Stimulated activated CD8-positive, alpha-beta memory T cell treated with anti-CD3 and anti-CD28 coated beads, Interleukin-2, amount 100 ng/mL, for 1 hour (primary cell): ENCODE measurements around the gene UCK2.

ENCODE experiments used
- DNase-seq, 2 donors: peaks; one replicate each; pipeline ENCODE4 v3.0.0-alpha.2; 2020; ENCODE audit warnings: low read depth in 2 of 2

The UCK2 gene

DNA sequence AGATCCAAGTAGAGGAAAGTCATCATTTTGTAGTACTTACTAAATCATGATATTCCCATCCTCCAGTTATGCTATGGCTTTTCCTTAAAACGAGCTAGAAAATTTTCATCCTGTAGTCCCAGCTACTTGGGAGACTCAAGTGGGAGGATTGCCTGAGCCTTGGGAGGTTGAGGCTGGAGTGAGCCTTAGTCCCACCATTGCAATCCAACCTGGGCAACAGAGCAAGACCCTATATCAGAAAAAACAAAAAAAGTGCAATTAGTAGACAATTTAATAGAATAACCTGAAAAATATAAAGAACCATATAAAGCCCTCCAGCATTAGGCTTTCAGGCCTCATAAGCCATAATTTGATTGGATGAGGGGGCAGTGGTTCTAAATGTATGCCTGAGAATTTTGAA lies 6.8 kb downstream of the UCK2 start:
- no peak for DNase-seq

DNA sequence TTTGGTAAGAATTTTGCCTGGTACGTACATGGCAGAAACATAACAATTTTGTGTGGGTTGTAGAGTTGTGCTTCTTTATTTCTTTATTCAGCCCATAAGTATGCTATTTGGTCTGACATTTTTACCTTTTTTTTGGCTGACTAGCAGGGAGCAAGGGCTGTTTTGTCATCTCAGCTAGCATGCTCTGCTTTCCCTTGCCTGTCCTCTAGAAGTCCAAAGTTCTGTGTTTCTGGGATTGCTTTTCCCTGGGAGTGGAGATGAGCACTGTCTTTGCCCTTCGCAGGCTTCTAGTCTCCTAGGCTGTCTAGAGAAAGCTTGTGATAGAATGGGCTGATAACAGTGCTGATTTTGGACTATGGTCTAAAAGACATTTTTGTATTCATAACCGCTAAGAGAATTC lies 7.5 kb downstream of the UCK2 start:
- no peak for DNase-seq

DNA sequence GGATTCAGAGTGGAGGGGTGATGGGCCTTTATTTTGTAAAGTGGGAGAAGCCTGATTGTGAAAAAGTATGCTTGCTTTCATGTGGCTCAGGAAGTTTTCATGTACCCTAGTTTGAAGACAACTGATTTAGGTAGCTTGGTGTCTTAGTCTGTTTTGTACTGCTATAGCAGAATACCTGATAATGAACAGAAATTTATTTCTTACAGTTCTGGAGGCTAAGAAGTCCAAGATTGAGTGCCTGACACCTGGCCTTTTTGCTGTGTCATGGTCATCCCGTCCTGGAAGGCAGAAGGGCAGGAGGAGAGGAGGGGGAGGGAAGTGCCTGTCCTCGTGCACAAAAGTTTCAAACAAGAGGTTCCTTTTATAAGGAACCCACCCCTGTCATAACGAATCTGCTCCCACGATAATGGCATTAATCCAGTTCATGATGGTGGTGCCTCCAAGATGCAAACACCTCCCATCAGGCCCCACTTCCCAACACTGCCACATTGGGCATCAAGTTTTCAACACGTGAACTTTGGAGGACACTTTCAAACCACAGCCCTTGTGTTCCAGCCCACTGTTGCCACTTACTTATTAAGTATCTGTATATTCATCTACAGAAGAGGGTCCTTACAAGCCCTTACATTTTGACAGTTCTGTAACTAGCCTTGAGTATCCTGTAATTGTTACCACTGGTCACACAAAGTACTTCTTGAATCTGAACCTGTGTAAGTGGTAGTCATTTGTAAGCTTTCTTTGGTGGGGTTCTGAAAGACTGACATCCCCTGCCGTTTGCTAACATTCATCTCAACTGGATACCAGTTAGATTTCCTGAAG lies 9.5 kb downstream of the UCK2 start:
- no peak for DNase-seq

DNA sequence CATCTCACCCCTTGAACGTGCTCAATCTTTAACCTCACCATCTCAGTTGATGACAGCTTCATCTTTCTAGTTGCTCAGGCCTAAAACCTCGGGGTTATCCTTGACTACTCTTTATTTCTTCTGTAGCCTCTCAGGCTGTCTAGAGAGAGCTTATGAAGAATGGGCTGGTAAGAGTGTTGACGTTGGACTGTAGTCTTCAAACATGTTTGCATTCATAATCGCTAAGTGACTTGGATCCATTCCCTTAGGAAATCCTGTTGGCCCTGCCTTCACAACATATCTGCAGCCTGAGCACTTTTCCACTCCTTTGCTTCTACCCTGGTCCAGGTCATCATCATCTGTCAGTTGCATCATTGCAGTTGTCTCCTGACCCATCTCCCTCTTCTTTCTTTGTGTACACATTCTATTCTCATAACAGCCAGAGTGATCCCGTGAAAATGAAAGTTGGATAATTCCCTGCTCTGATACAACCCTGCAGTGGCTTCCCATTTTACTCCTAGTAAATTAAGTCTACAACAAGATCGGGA lies 10.5 kb downstream of the UCK2 start:
- DNase-seq, result no peak

DNA sequence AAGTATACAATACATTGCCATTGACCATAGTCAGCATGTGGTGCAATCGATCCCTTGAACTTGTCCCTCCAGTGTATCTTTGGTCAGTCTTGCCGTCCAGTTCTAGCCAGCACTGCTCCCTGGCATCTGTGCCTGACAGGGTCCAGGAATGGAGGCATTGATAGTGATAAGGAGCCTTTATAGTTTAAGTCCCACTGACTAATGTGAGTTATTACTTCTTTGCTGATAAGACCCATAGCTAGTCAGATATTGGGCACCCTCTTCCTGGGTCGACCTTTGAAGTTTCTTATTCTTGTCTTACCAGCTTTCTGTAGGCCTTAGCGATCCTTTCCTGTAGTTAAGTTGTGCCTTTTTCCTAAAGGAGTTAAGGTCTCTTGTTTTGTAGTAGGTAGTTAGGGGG lies 13.0 kb downstream of the UCK2 start:
- no peak for DNase-seq

DNA sequence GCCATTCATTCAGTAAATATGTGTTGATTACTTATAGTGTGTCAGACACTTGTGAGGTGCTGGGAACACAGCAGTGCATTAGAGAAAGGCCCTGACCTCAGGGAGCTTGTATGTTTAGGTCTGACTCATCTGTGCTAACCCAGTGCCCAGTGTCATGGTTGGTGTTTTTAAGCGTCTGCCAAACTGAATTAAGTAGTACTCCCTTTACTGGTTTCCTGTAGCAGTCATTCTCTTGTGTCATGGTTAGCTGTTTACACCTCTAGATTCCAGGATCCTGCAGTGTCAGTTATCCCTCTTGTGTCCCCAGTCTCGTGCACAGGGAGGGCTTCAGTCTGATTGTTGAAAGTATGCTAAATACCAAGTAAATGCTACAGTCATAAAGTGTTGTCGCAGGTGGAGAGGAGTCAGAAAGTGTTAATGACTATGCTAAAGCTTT lies 14.2 kb downstream of the UCK2 start:
- DNase-seq, result no peak

DNA sequence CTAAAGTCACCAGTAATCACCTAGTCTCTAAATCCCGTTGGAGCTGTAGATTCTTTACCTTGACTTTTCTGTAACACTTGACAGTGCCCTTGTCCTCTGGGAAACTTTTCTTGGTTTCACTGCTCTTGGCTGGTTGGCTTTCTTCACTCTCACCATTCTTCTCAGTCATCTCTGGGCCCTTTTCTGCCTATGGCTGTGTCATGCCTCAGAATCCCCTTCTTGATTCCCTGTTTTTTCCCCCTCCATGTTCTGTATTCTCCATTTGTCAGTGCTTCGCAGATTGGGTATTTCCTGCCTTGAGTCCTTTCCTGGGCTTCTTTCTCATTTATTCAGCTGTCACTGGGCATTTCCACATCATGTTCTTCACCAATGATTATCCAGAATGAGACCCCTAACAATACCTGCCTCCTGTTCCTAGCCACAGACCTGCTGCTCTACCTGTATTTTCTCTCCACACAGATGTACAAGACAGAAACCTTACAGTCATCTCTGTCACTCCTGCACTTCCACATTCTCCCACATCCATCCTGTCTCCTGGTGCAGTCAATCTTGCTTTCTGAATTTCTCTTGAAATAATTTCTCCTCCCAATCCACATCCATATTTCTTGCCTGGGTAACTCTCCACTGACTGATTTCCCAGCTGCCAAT lies 14.7 kb downstream of the UCK2 start:
- no peak for DNase-seq

DNA sequence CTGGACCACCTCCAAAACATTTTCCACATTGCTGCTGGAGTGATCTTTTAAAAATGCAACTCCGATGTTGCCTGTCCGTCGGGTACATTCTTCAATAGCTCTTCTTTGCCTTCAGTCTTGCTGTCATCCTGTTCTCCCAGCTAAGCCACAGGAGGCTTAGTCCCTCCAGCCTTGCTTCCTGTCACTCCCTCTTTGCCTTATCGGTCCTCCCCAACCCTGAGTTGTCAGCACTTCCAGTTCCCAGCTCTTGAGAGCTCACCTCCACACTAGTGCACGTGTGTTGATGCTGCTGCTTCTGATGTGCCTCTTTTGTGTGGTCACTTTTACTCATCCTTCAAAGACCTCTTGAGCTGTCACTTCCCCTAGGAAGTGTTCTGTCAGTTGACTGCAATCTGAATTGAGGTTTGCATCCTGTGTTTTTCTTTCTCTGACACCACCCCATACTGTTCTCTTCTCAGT lies 15.3 kb downstream of the UCK2 start:
- no peak for DNase-seq

DNA sequence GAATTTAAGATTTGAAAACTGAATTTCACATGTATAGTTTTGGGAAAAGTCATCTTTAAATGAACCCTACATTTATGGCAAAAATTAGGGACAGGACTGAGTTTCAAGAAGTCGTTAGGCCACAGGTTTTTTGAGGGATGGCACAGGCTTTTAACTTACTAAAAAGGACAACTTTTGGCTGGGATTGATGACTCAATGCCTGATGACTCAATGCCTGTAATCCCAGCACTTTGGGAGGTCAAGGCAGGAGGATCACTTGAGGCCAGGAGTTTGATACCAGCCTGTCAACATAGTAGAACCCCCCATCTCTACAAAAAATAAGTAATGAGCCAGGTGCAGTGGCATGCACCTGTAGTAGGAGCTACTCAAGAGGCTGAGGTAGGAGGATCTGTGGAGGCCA lies 15.9 kb downstream of the UCK2 start:
- no peak for DNase-seq

DNA sequence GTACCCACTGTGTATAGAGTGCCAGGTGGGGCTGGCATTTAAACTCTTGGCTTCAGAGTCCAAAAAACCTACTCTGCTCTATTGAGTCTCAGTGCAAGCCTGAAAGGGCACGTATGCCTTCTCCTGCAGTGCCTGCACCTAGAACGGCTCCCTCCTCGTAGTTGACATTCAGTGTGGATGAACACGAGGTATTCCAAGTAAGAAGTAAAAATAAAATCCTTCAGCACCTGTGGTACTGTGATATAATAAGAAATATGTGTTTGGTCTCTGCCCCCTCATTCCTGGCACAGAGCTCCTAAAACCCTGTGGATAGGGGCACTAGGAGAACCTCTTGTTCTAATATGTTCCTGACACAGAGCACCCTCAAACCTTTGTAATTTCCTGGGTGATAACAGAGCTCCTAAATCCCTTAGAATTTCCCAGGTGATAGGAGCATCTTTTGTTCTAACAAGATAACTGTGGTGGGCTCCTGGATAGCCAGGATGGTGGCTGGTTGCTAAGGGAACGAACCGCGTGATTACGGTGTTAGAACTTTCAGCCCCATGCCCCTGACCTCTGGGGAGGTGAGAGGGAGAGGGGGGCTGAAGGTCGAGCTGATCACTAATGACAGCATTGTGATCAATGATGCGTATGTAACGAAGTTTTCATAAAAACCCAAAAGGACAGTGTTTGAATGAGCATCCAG lies 16.8 kb downstream of the UCK2 start:
- no peak for DNase-seq

DNA sequence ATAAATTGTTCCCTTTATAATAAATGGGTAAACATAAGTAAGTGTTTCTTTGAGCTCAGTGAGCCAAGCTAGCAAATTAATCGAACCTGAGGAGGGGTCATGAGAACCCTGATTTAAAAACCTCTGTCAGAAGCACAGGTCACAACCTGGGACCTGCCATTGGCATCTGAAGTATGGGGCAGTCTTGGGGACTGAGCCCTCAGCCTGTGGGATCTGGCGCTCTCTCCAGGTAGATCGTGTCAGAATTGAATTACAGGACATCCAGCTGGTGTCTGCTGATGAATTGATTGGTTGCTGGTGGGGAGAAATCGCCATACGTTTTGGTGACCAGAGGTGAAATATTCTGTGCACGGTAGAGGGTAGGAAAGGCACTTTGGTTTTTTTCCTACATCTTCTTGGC lies 17.5 kb downstream of the UCK2 start:
- no peak for DNase-seq

DNA sequence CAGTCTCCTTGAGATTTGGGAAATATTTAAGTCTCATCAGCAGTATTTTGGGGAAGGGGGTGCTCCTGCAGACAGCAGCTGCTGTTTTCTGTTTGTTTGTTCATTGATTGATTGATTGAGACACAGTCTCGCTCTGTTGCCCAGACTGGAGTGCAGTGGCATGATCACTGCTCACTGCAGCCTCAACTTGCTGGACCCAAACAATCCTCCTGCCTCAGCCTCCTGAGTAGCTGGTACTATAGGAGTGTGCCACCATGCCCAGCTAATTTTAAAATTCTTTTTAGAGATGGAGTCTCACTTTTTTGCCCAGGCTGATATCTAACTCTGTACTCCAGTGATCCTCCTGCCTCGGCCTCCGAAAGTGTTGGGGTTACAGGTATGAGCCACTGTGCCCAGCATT lies 18.2 kb downstream of the UCK2 start:
- DNase-seq, result no peak

DNA sequence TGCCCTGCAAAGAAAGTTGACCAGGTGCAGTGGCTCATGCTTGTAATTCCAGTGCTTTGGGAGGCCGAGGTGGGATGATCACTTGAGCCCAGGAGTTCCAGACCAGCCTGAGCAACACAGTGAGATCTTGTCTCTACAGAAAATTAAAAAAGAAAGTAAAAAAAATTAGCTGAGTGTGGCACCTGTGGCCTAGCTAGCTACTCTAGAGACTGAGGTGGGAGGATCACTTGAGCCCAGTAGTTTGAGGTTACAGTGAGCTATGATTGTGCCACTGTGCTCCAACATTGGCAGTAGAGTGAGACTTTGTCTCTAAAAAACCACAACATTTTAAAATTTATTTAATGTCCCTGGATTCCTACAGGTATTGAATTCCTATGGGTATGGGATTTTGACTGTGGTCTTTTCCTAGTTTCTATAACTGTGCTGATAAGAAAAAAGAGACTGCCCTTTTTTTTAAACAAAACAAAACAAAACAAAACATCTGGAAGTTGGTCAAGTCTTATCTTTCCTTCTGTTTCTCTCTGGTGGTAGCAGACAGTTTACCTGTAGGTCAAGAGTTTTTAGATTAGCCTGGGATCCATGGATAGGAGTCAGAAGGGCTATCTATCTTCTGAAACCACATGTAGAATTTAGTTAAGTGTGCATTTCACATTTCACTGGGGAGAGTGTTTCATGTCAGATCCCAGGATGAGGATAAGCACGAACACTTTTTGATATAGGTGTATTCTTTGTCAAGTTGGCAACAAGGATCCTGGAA lies 18.8 kb downstream of the UCK2 start:
- no peak for DNase-seq

DNA sequence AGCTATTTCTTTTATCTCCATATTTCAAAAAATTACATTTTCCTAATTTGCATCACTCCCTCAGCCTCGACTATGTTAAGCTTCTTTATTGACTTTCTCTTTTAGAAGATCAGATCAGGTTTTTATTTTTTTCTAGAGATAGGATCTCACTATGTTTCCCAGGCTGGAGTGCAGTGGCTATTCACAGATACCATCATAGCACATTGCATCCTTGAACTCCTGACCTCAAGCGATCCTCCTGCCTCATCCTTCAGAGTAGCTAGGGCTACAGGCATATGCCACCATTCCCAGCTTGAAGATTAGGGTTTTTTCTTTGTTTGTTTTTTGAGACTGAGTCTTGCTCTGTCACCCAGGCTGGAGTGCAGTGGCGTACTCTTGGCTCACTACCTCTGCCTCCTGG lies 20.1 kb downstream of the UCK2 start:
- DNase-seq, result no peak

DNA sequence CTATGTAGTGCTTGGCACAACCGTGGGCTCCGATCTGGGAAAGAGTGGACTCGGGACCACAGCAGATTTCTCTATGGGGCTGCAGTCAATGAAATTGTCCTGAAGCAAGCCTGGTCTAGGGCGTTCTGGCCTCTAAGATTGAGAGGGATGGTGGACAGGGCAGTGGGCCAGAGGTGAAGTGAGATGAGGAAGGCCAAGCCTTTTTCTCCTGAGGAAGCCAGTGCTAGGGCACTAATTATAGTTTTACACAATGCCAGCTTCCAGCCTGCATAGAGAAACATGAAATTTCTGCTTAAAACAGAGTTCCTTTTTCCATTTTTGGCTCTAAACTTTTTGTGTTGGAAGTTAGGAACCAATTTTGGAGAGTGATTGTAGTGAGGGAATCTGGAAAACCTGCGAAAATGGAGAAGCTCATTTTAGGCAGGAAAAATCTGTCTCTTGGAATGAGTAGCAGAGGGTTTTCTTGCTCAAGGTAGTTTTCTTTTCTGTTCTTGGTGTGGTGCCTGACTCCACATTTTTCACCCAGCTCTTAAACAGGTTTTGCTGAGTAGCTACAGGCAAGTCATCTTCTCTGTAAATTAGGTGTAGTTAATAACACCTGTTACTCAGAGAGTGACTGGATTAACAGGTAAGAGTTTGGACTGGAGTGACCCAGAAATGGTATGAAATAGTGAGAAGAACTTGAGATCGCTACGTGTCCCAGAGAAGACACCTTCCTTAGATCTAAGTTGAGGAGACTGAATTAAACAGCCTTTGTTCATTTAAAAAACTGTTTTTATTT lies 22.1 kb downstream of the UCK2 start:
- no peak for DNase-seq

DNA sequence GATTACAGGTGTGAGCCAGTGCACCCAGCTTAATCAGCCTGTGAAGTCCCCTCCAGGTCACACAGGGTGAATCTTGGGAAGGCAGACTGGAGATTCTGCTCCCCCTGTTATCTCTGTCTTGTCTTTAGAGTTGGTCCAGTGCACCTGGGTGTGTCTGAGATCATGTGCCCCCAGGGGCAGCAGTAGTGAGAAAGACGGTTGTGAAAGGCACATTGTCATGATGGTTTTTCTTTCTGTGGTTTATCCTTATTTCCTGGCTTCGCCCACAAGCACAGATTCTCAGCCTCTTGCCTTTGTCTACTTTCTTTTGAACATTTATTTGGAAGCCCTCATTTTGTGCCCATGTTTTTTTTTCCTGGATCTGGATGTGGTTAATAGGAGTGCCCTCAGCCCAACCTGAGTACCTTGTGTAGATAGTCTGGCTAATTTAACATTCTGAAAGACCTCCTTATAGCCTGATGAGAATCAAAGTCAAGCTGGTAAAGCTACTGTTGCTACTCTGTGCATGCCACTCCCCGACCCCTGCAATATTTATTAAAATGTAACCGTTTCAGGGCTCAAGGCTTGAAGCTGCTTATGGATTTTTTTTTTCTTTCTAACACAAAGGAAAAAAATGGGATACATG lies 23.7 kb downstream of the UCK2 start:
- DNase-seq, result no peak

DNA sequence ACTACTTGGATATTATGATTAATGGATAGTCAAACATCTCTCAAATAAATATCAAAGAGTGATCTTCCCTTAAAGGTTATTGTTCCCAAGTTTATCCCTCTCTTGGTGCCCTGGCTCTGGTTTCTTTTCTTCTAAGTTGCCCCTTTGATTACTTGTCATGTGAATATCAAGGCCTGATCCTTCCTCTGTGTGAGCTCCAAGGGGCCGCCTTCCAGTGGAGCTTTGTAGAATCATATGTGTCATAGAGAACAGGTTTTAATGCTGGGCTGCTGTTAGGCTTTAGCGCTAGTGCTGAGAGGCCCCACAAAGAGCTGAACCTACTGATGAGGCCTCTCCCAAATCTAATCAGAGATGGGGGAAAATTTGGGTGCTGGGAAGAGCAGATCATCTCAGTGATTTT lies 25.5 kb downstream of the UCK2 start:
- DNase-seq, result no peak

DNA sequence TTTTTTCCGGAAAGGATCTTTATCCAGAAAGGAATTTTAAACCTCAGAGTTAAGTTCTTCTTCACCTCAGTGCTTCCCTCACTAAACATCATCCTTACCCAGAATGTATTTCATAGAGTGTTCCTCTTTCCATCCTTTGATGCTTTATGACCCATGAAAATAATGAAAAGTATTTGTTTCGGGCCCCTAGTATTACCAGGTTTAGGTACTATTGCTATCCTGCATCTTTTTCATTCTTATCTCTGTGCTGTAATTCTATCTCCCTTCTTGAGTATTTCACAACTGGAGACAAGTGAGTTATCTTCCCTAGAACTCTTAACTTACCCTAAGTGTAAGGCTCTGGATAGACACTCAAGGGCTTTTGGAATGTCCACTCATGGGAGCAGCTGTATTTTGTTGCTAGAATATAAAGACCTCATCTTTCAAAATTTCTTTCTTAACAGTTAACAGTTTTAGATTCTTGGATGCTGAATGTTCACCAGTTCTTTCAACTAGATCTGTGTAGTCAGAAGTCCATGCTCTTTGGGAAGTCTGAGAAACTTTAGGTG lies 26.2 kb downstream of the UCK2 start:
- no peak for DNase-seq

DNA sequence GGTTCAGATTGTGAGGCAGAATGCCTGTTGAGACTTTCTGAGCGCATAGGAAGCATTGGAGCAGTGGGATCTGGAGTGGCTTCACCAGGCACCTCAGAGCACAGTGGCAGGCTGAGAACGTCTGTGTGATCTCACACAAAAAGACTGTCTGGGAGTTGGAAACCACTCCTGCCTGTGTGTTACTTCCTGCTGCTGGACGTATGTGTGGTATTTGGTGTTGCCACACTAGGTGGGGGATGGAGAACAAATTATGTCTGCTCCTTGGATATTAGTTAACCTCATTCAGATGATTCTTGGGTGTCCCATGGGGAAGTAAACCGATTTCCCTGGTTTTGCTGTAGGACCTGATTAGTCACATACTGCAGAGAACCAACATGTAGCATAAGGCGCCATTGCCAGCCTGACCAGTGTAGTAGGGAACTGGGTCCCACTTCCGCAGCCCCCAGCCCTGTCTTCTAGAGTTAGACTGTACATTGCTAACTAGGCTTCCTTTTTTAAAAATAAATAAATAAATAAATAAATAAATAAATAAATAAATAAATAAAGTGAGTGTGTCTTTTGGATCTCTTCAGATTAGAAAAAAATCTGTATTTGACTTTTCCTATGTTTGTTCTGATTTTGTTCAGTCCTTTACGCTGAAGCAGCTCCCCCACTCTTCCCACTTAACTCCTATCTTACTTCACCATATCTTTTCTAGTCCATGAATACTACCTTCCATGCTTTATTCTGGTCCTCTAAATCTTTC lies 26.9 kb downstream of the UCK2 start:
- no peak for DNase-seq
